ENCODE data around the gene RGS7.

- TF ChIP-seq POLR2A (IDR thresholded peaks at IDR 0.05) (no peak), CTCF (IDR thresholded peaks at IDR 0.05) (no peak)
Measured at GRCh38 chr1:241331328-241332036, 25.5 kb downstream of the RGS7 start.

All from right lobe of liver (tissue), 4 donors.